Measurements from ENCODE around the gene IMMT. TPM values are rescaled to one million over a fixed set of nuclear protein-coding genes. Genes with fewer than 3 reads are reported as not detected.
"Not testable (repeated sequence)": the region's sequence is repeated elsewhere in the genome, so short reads cannot be mapped to it uniquely, and the experiment has no call there.

Gene IMMT
- total RNA-seq, 1 donor from 2014 or later = 107 TPM

- Mint-ChIP-seq H3K27me3 (ENCODE audit: unreplicated experiment) (peaks cover 7% of the 10 kb centered on the region), H3K9me3 (ENCODE audit: unreplicated experiment) (no peaks in the 10 kb centered on the region), H3K4me1 (ENCODE audit: unreplicated experiment) (peaks cover 5% of the 10 kb centered on the region), H3K4me3 (ENCODE audit: unreplicated experiment) (no peak overlapping the region), H3K27ac (ENCODE audit: unreplicated experiment) (no peak overlapping the region), H3K36me3 (ENCODE audit: low read depth, unreplicated experiment) (no peaks in the 10 kb centered on the region)
- TF ChIP-seq CTCF (IDR thresholded peaks at IDR 0.05; ENCODE audit: unreplicated experiment) = no peak
- DNase-seq (ENCODE audit: low spot score) = no peak
Measured at GRCh38 chr2:86231680-86232372, 36.6 kb upstream of the IMMT start.

GRCh38 chr2:86230961-86231360, 35.7 kb upstream of the IMMT start:
- H3K4me3 Mint-ChIP-seq (ENCODE audit: unreplicated experiment) = no peak overlapping the region
- no peak overlapping the region for H3K27ac Mint-ChIP-seq (ENCODE audit: unreplicated experiment)
- H3K9me3 Mint-ChIP-seq (ENCODE audit: unreplicated experiment) = no peaks in the 10 kb centered on the region
- no peak for DNase-seq (ENCODE audit: low spot score)
- peaks cover 2% of the 10 kb centered on the region for H3K4me1 Mint-ChIP-seq (ENCODE audit: unreplicated experiment)
- no peak for TF ChIP-seq CTCF (IDR thresholded peaks at IDR 0.05; ENCODE audit: unreplicated experiment)
- H3K36me3 Mint-ChIP-seq (ENCODE audit: low read depth, unreplicated experiment) = no peaks in the 10 kb centered on the region
- peaks cover 4% of the 10 kb centered on the region for H3K27me3 Mint-ChIP-seq (ENCODE audit: unreplicated experiment)

DNA sequence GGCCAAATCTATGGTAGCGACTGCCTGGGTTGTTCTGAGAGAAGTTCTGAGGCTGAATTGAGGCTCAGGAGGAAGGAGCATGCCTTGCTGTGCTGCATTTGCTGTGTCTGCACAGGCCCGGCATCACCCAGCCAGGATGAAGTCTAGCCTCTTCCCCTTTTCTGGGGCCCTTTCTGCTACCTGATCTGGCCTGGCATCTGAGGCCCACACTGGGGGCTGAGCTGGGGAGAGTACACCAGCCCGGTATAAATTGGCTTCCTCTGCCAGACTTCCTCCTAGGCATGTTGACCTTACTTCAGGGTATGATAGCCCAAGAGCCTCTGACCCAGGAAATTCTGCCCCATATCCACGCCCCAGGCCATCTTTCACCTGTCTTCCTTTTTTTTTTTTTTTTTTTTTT, 34.0 kb upstream of the IMMT start:
- Mint-ChIP-seq H3K4me1 (ENCODE audit: unreplicated experiment) (peaks cover 4% of the 10 kb centered on the region), H3K4me3 (ENCODE audit: unreplicated experiment) (no peak overlapping the region), H3K36me3 (ENCODE audit: low read depth, unreplicated experiment) (no peaks in the 10 kb centered on the region), H3K27me3 (ENCODE audit: unreplicated experiment) (peaks cover 8% of the 10 kb centered on the region), H3K27ac (ENCODE audit: unreplicated experiment) (no peak overlapping the region), H3K9me3 (ENCODE audit: unreplicated experiment) (no peaks in the 10 kb centered on the region)
- no peak for DNase-seq (ENCODE audit: low spot score)
- TF ChIP-seq CTCF (IDR thresholded peaks at IDR 0.05; ENCODE audit: unreplicated experiment) = no peak

DNA sequence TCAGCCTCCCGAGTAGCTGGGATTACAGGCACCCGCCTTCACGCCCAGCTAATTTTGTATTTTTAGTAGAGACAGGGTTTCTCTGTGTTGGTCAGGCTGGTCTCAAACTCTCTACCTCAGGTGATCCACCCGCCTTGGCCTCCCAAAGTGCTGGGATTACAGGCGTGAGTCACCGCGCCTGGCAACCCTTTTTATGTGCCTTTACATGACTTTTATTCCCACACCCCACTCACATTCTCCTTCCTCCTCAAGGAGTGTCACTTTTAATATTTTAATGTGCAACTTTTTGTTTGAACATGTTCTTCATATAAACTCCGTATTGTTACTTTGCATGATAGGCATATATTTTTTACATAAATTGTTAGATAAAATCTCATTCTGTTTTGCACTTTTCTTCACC, 33.3 kb upstream of the IMMT start:
- peaks cover 10% of the 10 kb centered on the region for H3K4me1 Mint-ChIP-seq (ENCODE audit: unreplicated experiment)
- not testable (repeated sequence) for H3K36me3 Mint-ChIP-seq (ENCODE audit: low read depth, unreplicated experiment); DNase-seq (ENCODE audit: low spot score); H3K9me3 Mint-ChIP-seq (ENCODE audit: unreplicated experiment); H3K4me3 Mint-ChIP-seq (ENCODE audit: unreplicated experiment); H3K27ac Mint-ChIP-seq (ENCODE audit: unreplicated experiment); H3K27me3 Mint-ChIP-seq (ENCODE audit: unreplicated experiment)

GRCh38 chr2:86227685-86228084, 32.4 kb upstream of the IMMT start:
- Mint-ChIP-seq H3K4me3 (ENCODE audit: unreplicated experiment) (no peak overlapping the region), H3K27me3 (ENCODE audit: unreplicated experiment) (peaks cover 5% of the 10 kb centered on the region), H3K27ac (ENCODE audit: unreplicated experiment) (no peak overlapping the region), H3K36me3 (ENCODE audit: low read depth, unreplicated experiment) (peaks cover 1% of the 10 kb centered on the region), H3K9me3 (ENCODE audit: unreplicated experiment) (no peaks in the 10 kb centered on the region), H3K4me1 (ENCODE audit: unreplicated experiment) (peaks cover 15% of the 10 kb centered on the region)
- no peak for DNase-seq (ENCODE audit: low spot score)
- no peak for TF ChIP-seq CTCF (IDR thresholded peaks at IDR 0.05; ENCODE audit: unreplicated experiment)
